ENCODE results near the gene TUBGCP2.

GRCh38 chr10:133257489-133258065 lies 51.1 kb downstream of the TUBGCP2 start:
- TF ChIP-seq ZEB1 (IDR thresholded peaks at IDR 0.05; ENCODE audit: insufficient replicate concordance, low read depth) (no peak), AGO1 (IDR thresholded peaks at IDR 0.05; ENCODE audit: low read depth, low read length, poor library complexity, severe bottlenecking) (no peak), FOXM1 (CRISPR knock-in tag; IDR thresholded peaks at IDR 0.05) (no peak), NR2F6 (IDR thresholded peaks at IDR 0.05) (no peak), NR2F6 (CRISPR knock-in tag; IDR thresholded peaks at IDR 0.05) (no peak), KDM5B (CRISPR knock-in tag; IDR thresholded peaks at IDR 0.05; ENCODE audit: borderline replicate concordance) (no peak), ZNF512B (CRISPR knock-in tag; IDR thresholded peaks at IDR 0.05; ENCODE audit: borderline replicate concordance) (no peak), ZNF331 (CRISPR knock-in tag; IDR thresholded peaks at IDR 0.05) (no peak), ARNTL (CRISPR knock-in tag; IDR thresholded peaks at IDR 0.05) (no peak), TOE1 (CRISPR knock-in tag; IDR thresholded peaks at IDR 0.05) (no peak)
- TF ChIP-seq, protein P1, sequence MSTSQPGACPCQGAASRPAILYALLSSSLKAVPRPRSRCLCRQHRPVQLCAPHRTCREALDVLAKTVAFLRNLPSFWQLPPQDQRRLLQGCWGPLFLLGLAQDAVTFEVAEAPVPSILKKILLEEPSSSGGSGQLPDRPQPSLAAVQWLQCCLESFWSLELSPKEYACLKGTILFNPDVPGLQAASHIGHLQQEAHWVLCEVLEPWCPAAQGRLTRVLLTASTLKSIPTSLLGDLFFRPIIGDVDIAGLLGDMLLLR (CRISPR knock-in tag; IDR thresholded peaks at IDR 0.05), result no peak
- TF ChIP-seq, protein P2, sequence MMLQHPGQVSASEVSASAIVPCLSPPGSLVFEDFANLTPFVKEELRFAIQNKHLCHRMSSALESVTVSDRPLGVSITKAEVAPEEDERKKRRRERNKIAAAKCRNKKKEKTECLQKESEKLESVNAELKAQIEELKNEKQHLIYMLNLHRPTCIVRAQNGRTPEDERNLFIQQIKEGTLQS (CRISPR knock-in tag; IDR thresholded peaks at IDR 0.05), result no peak
- TF ChIP-seq, protein P3, sequence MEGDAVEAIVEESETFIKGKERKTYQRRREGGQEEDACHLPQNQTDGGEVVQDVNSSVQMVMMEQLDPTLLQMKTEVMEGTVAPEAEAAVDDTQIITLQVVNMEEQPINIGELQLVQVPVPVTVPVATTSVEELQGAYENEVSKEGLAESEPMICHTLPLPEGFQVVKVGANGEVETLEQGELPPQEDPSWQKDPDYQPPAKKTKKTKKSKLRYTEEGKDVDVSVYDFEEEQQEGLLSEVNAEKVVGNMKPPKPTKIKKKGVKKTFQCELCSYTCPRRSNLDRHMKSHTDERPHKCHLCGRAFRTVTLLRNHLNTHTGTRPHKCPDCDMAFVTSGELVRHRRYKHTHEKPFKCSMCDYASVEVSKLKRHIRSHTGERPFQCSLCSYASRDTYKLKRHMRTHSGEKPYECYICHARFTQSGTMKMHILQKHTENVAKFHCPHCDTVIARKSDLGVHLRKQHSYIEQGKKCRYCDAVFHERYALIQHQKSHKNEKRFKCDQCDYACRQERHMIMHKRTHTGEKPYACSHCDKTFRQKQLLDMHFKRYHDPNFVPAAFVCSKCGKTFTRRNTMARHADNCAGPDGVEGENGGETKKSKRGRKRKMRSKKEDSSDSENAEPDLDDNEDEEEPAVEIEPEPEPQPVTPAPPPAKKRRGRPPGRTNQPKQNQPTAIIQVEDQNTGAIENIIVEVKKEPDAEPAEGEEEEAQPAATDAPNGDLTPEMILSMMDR (CRISPR knock-in tag; IDR thresholded peaks at IDR 0.05), result peak; percentile 67
- TF ChIP-seq, protein P4, sequence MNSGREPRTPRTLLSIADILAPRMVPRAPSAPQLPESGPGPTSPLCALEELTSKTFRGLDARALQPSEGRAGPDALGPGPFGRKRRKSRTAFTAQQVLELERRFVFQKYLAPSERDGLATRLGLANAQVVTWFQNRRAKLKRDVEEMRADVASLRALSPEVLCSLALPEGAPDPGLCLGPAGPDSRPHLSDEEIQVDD (CRISPR knock-in tag; IDR thresholded peaks at IDR 0.05; ENCODE audit: borderline replicate concordance), result no peak
- TF ChIP-seq, protein P5, sequence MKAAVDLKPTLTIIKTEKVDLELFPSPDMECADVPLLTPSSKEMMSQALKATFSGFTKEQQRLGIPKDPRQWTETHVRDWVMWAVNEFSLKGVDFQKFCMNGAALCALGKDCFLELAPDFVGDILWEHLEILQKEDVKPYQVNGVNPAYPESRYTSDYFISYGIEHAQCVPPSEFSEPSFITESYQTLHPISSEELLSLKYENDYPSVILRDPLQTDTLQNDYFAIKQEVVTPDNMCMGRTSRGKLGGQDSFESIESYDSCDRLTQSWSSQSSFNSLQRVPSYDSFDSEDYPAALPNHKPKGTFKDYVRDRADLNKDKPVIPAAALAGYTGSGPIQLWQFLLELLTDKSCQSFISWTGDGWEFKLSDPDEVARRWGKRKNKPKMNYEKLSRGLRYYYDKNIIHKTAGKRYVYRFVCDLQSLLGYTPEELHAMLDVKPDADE (CRISPR knock-in tag; IDR thresholded peaks at IDR 0.05), result no peak
